Upper lobe of right lung (tissue), 1 donor: ENCODE data around the gene HES7. TPM values are rescaled to one million over a fixed set of nuclear protein-coding genes. Genes with fewer than 3 reads are reported as not detected.
A peak's percentile ranks its signal among the peaks of the same experiment; 100 is the strongest.

Experiments
- ATAC-seq: fragments of 200-7000 bp; cut with Tn5 transposase; one replicate; pipeline ENCODE4 v1.9.1; 2020; ENCODE audit warnings: mild to moderate bottlenecking, moderate library complexity
- DNase-seq: peaks from one replicate; pipeline ENCODE4 v3.0.0-alpha.2; 2020
- H3K27ac ChIP-seq: fragments of 200-600 bp; one replicate; pipeline ENCODE4 v1.8.0; 2022
- H3K27me3 ChIP-seq: fragments of 200-600 bp; one replicate; pipeline ENCODE4 v1.8.0; 2022; ENCODE audit warnings: mild to moderate bottlenecking
- H3K36me3 ChIP-seq: fragments of 200-600 bp; one replicate; pipeline ENCODE4 v1.8.0; 2022
- H3K4me1 ChIP-seq: fragments of 200-600 bp; one replicate; pipeline ENCODE4 v1.8.0; 2022
- H3K4me3 ChIP-seq: fragments of 200-600 bp; one replicate; pipeline ENCODE4 v1.8.0; 2022; ENCODE audit warnings: mild to moderate bottlenecking
- H3K9me3 ChIP-seq: fragments of 200-600 bp; one replicate; pipeline ENCODE4 v1.8.0; 2022
- intact Hi-C: fragments of 100-400 bp; cut with DNase I; formaldehyde crosslinking; loops from one replicate; pipeline ENCODE4 v1.11.0; 2022
- total RNA-seq: library from RNA; stranded (reverse); fragmentation: NEBNext Ultra II Directional; extraction: Animal tissue kit (Norgen Biotek cat#: 25700); gene quantifications from one replicate; pipeline ENCODE4 v1.2.1, GENCODE V29; 2021
- TF ChIP-seq, protein P1 (sequence below): fragments of 200-600 bp; IDR thresholded peaks from one replicate; pipeline ENCODE4 v1.8.0; 2022; ENCODE audit warnings: antibody characterized with exemption
- donor health status: DM: no; HTN: yes; CAD: no; lungs with severe emphysema.

HES7 gene
- total RNA-seq, 1 donor from 2014 or later = not detected

DNA sequence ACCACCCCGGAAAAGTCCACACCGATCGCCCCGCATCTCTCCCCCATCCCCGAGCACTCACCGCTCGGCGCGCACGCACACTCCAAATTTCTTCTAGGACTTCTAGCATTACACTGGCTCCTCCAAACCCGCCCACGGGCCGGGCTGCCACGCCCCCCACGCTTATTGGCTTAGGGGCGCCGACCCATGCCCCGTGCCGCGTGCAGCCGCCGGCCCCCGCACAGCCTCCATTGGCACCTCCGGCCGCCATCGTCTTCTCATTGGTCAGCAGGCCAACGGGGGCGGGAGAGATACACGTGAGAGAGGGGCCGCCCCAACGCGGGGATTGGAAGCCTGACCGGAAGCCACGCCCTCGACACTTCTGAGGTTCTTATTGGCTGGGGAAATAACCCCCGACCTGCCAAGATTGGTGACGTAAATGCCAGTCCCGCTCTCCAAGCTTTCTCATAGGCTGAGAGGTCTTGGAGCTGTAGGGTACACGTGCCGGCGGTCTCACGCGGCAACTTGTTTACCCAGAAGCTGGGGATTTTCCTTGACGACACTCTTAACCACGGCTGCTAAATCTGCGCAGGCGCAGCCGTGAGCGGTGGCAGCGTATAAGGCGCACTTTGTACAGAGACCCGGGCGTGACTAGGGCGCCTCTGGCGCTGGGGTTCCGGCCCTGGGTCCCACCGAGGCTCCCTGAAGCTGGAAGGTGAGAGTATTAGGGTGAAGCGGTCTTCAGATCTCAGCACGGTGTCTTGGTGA is 32.5 kb upstream of the HES7 start:
- DNase-seq (peak; percentile 100), ATAC-seq (peak; percentile 77)
- Histone ChIP-seq H3K4me1 (peaks cover 44% of the 10 kb centered on the region), H3K27me3 (no peaks in the 10 kb centered on the region), H3K4me3 (peak overlapping the region; percentile 82), H3K9me3 (no peaks in the 10 kb centered on the region), H3K27ac (peak overlapping the region; percentile 100), H3K36me3 (peaks cover 35% of the 10 kb centered on the region)
- TF ChIP-seq, protein P1, sequence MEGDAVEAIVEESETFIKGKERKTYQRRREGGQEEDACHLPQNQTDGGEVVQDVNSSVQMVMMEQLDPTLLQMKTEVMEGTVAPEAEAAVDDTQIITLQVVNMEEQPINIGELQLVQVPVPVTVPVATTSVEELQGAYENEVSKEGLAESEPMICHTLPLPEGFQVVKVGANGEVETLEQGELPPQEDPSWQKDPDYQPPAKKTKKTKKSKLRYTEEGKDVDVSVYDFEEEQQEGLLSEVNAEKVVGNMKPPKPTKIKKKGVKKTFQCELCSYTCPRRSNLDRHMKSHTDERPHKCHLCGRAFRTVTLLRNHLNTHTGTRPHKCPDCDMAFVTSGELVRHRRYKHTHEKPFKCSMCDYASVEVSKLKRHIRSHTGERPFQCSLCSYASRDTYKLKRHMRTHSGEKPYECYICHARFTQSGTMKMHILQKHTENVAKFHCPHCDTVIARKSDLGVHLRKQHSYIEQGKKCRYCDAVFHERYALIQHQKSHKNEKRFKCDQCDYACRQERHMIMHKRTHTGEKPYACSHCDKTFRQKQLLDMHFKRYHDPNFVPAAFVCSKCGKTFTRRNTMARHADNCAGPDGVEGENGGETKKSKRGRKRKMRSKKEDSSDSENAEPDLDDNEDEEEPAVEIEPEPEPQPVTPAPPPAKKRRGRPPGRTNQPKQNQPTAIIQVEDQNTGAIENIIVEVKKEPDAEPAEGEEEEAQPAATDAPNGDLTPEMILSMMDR = peak; percentile 6
- intact Hi-C loops = no loop called here

DNA sequence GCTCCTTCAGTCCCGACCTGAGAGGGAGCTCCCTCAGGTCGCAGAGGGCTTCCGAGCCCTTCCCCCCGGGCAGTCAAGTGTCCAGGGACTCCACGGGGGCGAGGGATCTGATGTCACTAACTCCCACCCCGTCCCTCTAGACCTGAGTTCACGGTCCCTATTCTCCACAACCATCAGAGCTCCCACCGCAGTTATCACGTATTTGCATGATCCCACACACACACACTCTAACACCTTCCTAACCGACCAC is 32.0 kb upstream of the HES7 start:
- Histone ChIP-seq H3K4me1 (peaks cover 40% of the 10 kb centered on the region), H3K27me3 (no peaks in the 10 kb centered on the region), H3K36me3 (peaks cover 30% of the 10 kb centered on the region), H3K4me3 (peak overlapping the region; percentile 82), H3K9me3 (no peaks in the 10 kb centered on the region), H3K27ac (peak overlapping the region; percentile 100)
- intact Hi-C loops = no loop called here
- TF ChIP-seq, protein P1 = no peak
- no peak for ATAC-seq
- no peak for DNase-seq

- Histone ChIP-seq H3K9me3 (no peaks in the 10 kb centered on the region), H3K27ac (peak overlapping the region; percentile 100), H3K4me3 (peak overlapping the region; percentile 82), H3K4me1 (peaks cover 40% of the 10 kb centered on the region), H3K36me3 (peaks cover 30% of the 10 kb centered on the region), H3K27me3 (no peaks in the 10 kb centered on the region)
- DNase-seq (no peak), ATAC-seq (no peak)
- TF ChIP-seq, protein P1 = no peak
- intact Hi-C loops = no loop called here
Observed at GRCh38 chr17:8155231-8155995, 31.5 kb upstream of the HES7 start.

- H3K4me3 ChIP-seq = peak overlapping the region; percentile 82
- intact Hi-C loops = no loop called here
- peaks cover 44% of the 10 kb centered on the region for H3K4me1 ChIP-seq
- DNase-seq (no peak), ATAC-seq (no peak)
- H3K36me3 ChIP-seq = peaks cover 32% of the 10 kb centered on the region
- peak overlapping the region; percentile 100 for H3K27ac ChIP-seq
- no peaks in the 10 kb centered on the region for H3K27me3 ChIP-seq
- no peaks in the 10 kb centered on the region for H3K9me3 ChIP-seq
- TF ChIP-seq, protein P1 = no peak
Observed at GRCh38 chr17:8154608-8155155, 30.8 kb upstream of the HES7 start.

DNA sequence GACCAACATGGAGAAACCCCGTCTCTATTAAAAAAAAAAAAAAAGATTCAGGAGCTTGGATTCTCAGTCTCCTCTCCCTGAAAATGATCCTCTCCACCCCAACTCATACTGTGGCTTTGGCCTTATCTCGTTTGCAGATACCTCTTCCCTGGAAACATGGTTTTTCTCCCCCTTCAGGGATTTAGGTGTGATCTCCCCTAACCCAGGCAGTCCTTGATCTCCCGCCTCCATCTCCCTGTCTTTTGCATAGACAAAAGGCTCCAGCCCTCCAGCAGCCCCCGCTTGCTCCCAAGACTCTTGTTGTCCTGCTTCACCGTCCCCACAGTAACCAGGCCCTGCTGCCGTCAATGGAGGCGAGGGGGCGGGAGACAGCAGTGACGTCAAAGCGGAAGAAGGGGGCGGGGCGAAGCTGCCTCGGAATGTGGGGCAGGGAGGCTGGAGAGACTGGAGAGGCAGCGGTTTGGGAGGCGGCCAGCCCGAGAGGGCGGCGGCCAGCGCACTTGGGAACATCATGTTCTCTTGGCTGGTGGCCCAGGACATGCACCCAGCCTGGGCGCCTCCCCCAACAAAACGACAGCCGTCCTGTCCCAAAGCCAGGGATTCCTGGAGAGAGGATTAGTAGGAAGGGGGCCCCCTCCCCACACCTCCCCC is 30.2 kb upstream of the HES7 start:
- H3K4me1 ChIP-seq = peaks cover 44% of the 10 kb centered on the region
- H3K4me3 ChIP-seq = peak overlapping the region; percentile 82
- H3K36me3 ChIP-seq = peaks cover 33% of the 10 kb centered on the region
- no peaks in the 10 kb centered on the region for H3K9me3 ChIP-seq
- no peaks in the 10 kb centered on the region for H3K27me3 ChIP-seq
- DNase-seq = peak; percentile 100
- TF ChIP-seq, protein P1 = no peak
- peak; percentile 57 for ATAC-seq
- intact Hi-C loops = no loop called here
- H3K27ac ChIP-seq = peak overlapping the region; percentile 100
